PC-3 (cell line): Measurements from ENCODE around the gene KANK4.

Experiments
- EZH2 ChIP-seq: fragments of 300-600 bp; sonication (generic); IDR thresholded peaks from one replicate; pipeline ENCODE4 v1.6.1; 2017; ENCODE audit warnings: antibody characterized with exemption, mild to moderate bottlenecking, low read length; ENCODE audit not compliant: unreplicated experiment
- TF ChIP-seq, protein P1 (sequence below): fragments of 300-600 bp; sonication (generic); conservative IDR thresholded peaks from 2 replicates; pipeline ENCODE4 v1.5.1; 2017; ENCODE audit warnings: antibody characterized with exemption, low read depth, mild to moderate bottlenecking, low read length

- TF ChIP-seq, protein P1, sequence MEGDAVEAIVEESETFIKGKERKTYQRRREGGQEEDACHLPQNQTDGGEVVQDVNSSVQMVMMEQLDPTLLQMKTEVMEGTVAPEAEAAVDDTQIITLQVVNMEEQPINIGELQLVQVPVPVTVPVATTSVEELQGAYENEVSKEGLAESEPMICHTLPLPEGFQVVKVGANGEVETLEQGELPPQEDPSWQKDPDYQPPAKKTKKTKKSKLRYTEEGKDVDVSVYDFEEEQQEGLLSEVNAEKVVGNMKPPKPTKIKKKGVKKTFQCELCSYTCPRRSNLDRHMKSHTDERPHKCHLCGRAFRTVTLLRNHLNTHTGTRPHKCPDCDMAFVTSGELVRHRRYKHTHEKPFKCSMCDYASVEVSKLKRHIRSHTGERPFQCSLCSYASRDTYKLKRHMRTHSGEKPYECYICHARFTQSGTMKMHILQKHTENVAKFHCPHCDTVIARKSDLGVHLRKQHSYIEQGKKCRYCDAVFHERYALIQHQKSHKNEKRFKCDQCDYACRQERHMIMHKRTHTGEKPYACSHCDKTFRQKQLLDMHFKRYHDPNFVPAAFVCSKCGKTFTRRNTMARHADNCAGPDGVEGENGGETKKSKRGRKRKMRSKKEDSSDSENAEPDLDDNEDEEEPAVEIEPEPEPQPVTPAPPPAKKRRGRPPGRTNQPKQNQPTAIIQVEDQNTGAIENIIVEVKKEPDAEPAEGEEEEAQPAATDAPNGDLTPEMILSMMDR = no peak
- TF ChIP-seq EZH2 = no peak
Observed at GRCh38 chr1:62341615-62342014, 22.4 kb upstream of the KANK4 start.
